WTC11 (cell line): Measurements from ENCODE around the gene LCAT. TPM values are rescaled to one million over a fixed set of nuclear protein-coding genes. Genes with fewer than 3 reads are reported as not detected.

Experiments
- AFF4 ChIP-seq: sonication (generic); formaldehyde crosslinking; IDR thresholded peaks from 2 replicates; pipeline ENCODE4 v1.8.1; 2023; ENCODE audit warnings: mild to moderate bottlenecking, missing genetic modification reagents, borderline replicate concordance
- AR ChIP-seq: fragments of 250-450 bp; sonication (Bioruptor Pico); IDR thresholded peaks from 2 replicates; pipeline ENCODE4 v1.9.0; 2021; ENCODE audit warnings: mild to moderate bottlenecking
- CTCF ChIP-seq: fragments of 200-600 bp; IDR thresholded peaks from 2 replicates; pipeline ENCODE4 v1.8.0; 2022; ENCODE audit warnings: antibody characterized with exemption
- E2F5 ChIP-seq: sonication (generic); formaldehyde crosslinking; IDR thresholded peaks from 2 replicates; pipeline ENCODE4 v1.8.1; 2022; ENCODE audit warnings: mild to moderate bottlenecking, moderate library complexity, missing genetic modification reagents
- FOXJ3 ChIP-seq: sonication (generic); formaldehyde crosslinking; IDR thresholded peaks from 2 replicates; pipeline ENCODE4 v1.9.0; 2021; ENCODE audit warnings: missing genetic modification reagents, mild to moderate bottlenecking, borderline replicate concordance
- GABPB1 ChIP-seq: sonication (generic); formaldehyde crosslinking; IDR thresholded peaks from 2 replicates; pipeline ENCODE4 v1.8.1; 2023; ENCODE audit warnings: mild to moderate bottlenecking, missing genetic modification reagents
- JAZF1 ChIP-seq: fragments of 250-450 bp; sonication (Bioruptor Pico); IDR thresholded peaks from 2 replicates; pipeline ENCODE4 v1.9.0; 2021; ENCODE audit warnings: moderate library complexity, mild to moderate bottlenecking, inconsistent platforms
- MYBL2 ChIP-seq: sonication (generic); formaldehyde crosslinking; IDR thresholded peaks from 2 replicates; pipeline ENCODE4 v1.8.1; 2023; ENCODE audit warnings: mild to moderate bottlenecking, moderate library complexity, missing genetic modification reagents
- NFATC4 ChIP-seq: fragments of 250-450 bp; sonication (Bioruptor Pico); IDR thresholded peaks from 2 replicates; pipeline ENCODE4 v1.9.0; 2021; ENCODE audit warnings: mild to moderate bottlenecking
- NFE2L1 ChIP-seq: sonication (generic); formaldehyde crosslinking; IDR thresholded peaks from 2 replicates; pipeline ENCODE4 v1.8.1; 2023; ENCODE audit warnings: missing genetic modification reagents
- NR2C2 ChIP-seq: sonication (generic); formaldehyde crosslinking; IDR thresholded peaks from 2 replicates; pipeline ENCODE4 v1.8.0; 2022; ENCODE audit warnings: mild to moderate bottlenecking, missing genetic modification reagents
- RELA ChIP-seq: sonication (generic); formaldehyde crosslinking; IDR thresholded peaks from 2 replicates; pipeline ENCODE4 v1.8.1; 2022; ENCODE audit warnings: missing genetic modification reagents, mild to moderate bottlenecking, borderline replicate concordance
- SP1 ChIP-seq: sonication (generic); formaldehyde crosslinking; conservative IDR thresholded peaks from 2 replicates; pipeline ENCODE4 v1.8.1; 2022; ENCODE audit warnings: missing genetic modification reagents
- TCF7 ChIP-seq: sonication (generic); formaldehyde crosslinking; IDR thresholded peaks from 2 replicates; pipeline ENCODE4 v1.8.0; 2022; ENCODE audit warnings: mild to moderate bottlenecking, low read depth, missing genetic modification reagents, moderate library complexity
- USF1 ChIP-seq: sonication (generic); formaldehyde crosslinking; IDR thresholded peaks from 2 replicates; pipeline ENCODE4 v1.8.0; 2022; ENCODE audit warnings: mild to moderate bottlenecking, missing genetic modification reagents
- ZBTB21 ChIP-seq: sonication (generic); formaldehyde crosslinking; IDR thresholded peaks from 2 replicates; pipeline ENCODE4 v1.8.1; 2023; ENCODE audit warnings: mild to moderate bottlenecking, missing genetic modification reagents, borderline replicate concordance
- ZBTB43 ChIP-seq: sonication (generic); formaldehyde crosslinking; IDR thresholded peaks from 2 replicates; pipeline ENCODE4 v1.8.1; 2023; ENCODE audit warnings: mild to moderate bottlenecking, missing genetic modification reagents
- ZNF138 ChIP-seq: sonication (generic); formaldehyde crosslinking; conservative IDR thresholded peaks from 2 replicates; pipeline ENCODE4 v1.8.1; 2022; ENCODE audit warnings: mild to moderate bottlenecking, moderate library complexity, missing genetic modification reagents
- ZNF281 ChIP-seq: sonication (generic); formaldehyde crosslinking; IDR thresholded peaks from 2 replicates; pipeline ENCODE4 v1.8.0; 2023; ENCODE audit warnings: mild to moderate bottlenecking, missing genetic modification reagents
- ZNF423 ChIP-seq: fragments of 250-450 bp; sonication (Bioruptor Pico); IDR thresholded peaks from 2 replicates; pipeline ENCODE4 v2.1.2; 2022; ENCODE audit warnings: mild to moderate bottlenecking, moderate library complexity
- ZSCAN18 ChIP-seq: fragments of 250-450 bp; sonication (Bioruptor Pico); IDR thresholded peaks from 2 replicates; pipeline ENCODE4 v2.1.2; 2022; ENCODE audit warnings: mild to moderate bottlenecking, moderate library complexity
- total RNA-seq: library from RNA; stranded (reverse); gene quantifications from 3 replicates; pipeline ENCODE4 v1.2.3, GENCODE V29; 2021

The LCAT gene
- total RNA-seq, 1 experiment from 2014 or later = 38.3 TPM

GRCh38 chr16:67928561-67929364, 15.2 kb downstream of the LCAT start (continued):
- TF ChIP-seq CTCF (peak; percentile 67), ZSCAN18 (CRISPR knock-in tag) (no peak), NFATC4 (CRISPR knock-in tag) (no peak), E2F5 (CRISPR knock-in tag) (no peak), AR (CRISPR knock-in tag) (no peak), SP1 (CRISPR knock-in tag) (no peak), RELA (CRISPR knock-in tag) (no peak), GABPB1 (CRISPR knock-in tag) (peak; percentile 20; the same call in 1 of the 2 replicates), NR2C2 (0 out of 2 replicates have a peak, but pooled peaks have one; percentile 39), ZBTB21 (CRISPR knock-in tag) (no peak), ZNF138 (CRISPR knock-in tag) (no peak), TCF7 (no peak), JAZF1 (CRISPR knock-in tag) (no peak), NFE2L1 (CRISPR knock-in tag) (no peak), AFF4 (CRISPR knock-in tag) (no peak), FOXJ3 (no peak), ZNF423 (no peak), USF1 (CRISPR knock-in tag) (no peak), ZBTB43 (peak; percentile 93; the same call in 1 of the 2 replicates), ZNF281 (CRISPR knock-in tag) (peak; percentile 21; the same call in 1 of the 2 replicates), MYBL2 (CRISPR knock-in tag) (no peak)
